Measurements from ENCODE around the gene KIRREL3.
A peak's percentile ranks its signal among the peaks of the same experiment; 100 is the strongest.

The KIRREL3 gene

DNA sequence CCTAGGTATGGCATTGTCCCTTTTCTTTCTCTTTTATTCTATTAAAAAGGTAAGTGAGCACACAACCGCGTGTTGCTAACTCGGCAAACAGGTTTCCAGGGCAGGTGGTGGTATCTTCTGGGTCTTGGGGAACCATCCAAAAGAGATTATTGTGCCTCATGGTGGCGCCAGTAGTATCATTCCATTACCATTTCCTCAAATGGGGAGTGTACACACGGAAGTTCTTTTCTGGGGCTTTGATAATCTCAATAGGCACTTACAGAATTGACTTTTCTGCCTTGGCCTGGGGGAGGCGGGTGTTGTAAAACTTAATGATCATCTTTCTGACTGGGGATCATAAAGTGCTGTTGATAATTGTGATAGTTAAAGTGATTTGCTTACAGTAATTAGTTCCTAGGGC lies 234.1 kb downstream of the KIRREL3 start:
- no peak for DNase-seq

DNA sequence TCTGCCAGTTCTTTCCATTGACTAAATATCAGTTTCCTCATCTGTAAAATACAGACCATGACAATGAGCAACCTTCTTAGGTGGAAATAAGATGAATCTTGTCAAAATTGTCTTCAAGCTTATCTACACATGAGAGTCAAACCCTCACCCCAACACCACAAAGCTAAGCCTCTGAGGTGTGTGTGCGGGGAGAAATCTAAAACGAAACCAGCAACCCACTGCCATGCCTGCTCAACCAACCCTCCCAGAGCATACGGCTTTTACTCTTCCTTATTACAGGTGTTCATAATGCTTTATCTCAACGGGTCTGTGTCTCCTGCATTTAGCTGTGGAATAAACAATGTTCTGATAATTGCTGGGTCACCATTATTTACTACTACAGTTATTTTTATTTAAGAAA lies 235.4 kb downstream of the KIRREL3 start:
- no peak for DNase-seq

DNA sequence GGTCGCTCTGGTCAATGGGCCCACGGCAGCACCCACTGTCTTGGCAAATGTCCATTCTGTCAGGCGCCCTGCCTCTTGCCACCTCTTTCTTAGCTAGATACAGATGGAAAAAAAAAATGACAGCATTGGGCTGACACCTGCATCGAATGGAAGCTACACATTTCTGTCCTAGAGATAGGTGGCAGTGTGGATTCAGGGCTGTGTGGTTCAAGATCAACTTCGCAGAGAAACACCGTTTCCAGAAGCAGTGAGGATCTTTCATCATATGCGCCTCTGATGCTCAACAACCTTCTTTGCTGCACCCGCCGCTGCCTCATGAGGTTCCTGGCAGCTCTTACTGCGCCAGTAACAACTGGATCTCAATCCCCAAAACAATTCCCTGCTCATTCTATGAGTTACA lies 236.3 kb downstream of the KIRREL3 start:
- peak; percentile 4 for DNase-seq

DNA sequence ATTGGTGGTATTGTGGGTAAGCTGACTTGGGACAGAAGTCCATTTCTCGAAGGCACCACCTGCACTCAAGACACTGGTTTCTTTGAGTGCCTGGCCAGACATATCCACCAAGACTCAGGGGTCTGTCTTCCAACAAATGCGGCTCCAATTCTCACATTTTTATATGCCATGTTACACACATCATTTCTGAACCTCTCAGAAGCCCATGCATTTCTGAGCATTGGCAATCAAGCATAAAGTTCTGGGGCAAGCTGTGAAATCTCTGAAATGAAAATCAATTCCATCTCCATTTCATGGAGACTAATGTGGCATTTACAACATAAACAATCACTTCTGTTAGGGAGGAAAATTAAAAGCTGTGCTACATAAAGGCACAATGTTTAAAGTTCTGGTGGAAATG lies 243.7 kb downstream of the KIRREL3 start:
- no peak for DNase-seq

DNA sequence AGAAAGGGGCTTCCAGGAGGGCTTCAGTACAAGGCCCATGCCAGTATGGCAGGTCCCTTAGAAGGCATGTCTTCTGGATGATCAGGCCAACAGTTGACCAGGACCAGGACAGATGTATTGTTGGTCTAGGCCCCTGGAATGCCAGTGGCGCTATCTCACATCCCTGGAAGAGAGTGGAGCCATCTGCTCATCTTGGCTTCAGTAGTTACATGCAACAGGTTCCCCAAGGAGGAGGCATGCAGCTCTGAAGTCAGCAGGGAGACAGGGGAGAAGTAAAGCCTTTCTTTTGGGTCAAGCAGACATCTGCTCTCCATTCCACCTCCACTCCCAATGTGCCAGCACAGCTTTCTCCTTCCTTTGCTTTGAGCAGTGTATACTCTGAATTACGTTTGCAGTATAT lies 244.1 kb downstream of the KIRREL3 start:
- no peak for DNase-seq

DNA sequence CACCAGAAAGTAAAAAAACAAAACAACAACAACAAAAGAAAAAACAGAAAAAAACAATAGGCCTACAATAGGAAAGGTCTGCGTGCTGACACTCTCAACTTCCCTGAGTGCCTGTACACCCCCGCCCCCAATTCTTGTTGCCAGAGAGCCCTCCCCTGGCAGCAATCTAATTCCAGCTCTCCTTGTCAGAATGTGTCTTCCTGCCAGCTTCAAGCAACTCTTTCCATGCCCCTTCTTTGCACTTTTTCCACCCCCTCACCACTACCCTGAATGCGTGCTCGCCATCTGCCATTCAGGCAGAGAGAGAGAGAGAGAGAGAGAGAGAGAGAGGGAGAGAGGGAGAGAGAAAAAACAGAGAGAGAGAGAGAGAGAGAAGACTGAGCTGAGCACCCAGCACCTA lies 245.0 kb downstream of the KIRREL3 start:
- DNase-seq, result no peak

DNA sequence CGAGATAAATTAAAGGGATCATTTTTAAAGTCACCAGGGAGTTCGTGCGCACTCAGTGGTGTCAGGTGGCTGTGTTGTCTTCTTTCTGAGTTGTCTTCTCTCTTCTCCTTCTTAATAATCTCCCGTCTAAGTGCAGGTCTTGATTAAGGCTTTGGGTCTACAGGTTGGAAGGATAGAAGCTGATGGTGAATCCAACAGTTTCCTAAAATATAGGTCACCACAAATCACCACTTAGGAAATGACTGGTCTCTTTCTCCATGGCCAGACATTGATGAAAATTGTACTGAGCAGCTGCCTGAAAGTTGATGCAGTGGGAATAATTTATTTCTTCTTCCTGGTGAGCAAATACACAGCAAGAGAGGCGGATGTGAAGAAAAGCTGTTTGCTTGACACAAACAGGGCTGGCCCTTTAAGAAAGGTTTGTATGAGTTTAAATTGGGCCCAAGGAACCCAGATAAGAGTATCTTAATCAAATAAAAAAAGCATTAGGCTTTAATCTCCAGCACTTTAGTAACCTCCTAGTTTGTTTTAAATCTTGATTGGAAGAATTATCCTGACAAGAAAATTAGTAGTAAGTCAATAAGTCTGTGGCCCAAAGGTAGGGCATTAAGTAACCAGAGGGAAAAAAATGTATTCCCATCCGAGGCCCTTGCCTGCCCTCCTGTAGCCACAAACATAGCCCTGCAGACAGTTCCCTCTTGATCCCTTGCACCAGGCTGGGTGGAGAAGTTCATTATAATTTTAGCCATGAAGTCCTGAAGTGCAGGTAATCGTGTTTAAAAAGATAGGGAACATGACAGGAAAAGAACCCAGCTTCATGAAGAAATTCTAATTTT lies 245.8 kb downstream of the KIRREL3 start:
- no peak for DNase-seq

DNA sequence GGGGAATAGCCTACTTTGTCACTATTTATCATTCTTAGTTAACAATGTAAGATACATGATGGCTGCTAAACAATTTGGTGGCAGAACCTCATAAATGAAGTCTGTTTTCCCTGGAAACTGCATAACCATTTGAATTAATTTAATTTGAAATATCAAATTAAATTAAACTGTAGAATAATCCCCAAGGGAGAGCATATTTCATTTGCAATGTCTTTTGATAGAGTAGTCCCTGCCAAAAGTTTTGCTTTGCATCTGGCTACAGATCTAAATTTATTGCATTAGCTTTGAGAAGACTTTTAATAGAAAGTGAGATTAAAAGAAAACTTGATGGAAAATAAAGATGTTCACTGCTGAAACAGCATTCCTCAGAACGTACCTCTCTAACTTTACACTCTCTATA lies 246.6 kb downstream of the KIRREL3 start:
- DNase-seq, result no peak

DNA sequence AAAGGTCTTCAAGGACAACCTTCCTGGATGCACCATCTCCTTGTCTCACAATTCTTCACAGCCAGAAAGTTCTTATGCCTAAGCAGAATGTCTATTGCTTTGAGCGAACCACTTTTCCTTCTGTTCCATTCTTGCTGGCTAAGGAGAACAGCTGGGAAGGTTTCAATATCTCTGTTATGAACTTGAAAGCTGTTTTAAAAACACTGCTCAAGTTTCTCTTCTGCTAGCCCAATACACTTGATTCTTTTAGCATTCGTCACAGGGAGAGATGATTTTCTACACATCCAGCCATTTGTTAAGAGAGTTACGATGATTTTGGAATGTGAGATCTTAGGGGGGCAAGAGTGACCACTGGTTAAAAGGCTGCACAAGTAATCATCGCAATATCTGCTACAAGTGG lies 249.3 kb downstream of the KIRREL3 start:
- no peak for DNase-seq

DNA sequence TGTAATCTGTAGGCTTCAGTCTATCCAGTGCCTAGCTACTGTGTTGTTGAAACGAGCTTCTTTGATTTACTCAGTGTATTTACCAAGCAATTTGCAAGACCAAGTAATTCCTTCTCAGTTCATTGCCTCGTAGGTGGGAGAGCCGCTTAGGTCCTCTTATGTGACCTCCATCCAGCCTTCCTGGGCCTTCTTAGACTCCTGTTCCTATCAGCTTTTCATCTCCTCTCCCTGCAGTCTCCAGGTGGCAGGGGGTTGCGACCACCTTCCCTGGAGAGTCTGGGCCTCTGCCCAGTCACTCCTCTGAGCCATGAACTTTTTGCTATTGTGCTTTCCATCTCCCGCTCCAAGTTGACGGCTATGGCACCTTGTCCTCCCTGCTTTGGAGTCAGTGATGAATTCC lies 251.8 kb downstream of the KIRREL3 start:
- no peak for DNase-seq

DNA sequence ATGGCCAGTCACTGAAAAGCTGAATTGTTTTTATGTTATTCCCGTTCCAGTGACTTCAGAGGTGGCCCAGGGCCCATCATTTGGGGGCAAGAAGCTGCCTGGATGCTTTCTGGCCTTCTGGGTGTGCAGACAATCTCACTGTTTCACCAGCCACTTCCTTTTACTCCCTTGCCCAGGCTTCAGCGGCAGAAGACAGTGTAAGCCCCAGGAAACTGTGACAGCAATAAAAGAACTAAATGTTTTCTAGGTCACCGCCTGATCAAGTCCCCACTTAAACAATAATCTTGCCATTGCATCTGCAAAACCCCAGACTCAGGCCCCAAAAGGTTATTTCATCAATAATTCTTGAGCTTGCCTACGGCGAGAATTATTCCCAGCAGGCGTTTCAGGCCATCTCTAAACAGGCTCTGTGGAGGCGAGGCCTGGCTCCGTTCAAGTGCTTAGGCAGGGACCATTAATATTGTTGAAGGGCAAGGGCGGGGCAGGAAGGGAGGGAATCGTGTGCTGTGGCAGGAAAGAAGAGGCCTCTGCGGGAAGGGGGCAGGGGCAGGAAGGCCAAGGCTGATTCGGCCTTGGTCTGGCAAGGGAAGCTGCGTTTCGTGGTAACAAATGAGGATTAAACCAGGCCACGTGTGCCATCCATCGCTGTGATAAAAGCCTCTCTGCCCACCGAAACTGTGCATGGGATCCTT lies 252.3 kb downstream of the KIRREL3 start:
- peak; percentile 59 for DNase-seq

DNA sequence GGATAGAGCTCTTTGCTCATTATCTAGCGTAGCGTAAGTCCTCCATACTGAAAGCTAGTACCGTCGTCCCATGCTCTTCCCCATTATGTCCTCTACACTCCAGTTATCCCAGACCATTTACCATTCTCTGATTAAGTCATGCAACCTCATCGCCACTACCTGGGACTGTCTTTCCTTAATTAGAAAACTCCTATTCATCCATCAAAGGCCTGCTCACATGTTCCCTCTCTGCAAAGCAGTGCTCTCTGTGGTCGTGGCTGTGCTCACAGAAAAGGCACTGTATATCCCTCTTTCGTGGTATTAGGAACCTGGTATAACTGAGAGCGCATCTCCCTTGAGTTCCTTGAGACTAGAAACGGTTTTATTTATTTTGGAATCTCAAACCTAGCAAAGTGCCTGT lies 253.3 kb downstream of the KIRREL3 start:
- DNase-seq, result no peak

DNA sequence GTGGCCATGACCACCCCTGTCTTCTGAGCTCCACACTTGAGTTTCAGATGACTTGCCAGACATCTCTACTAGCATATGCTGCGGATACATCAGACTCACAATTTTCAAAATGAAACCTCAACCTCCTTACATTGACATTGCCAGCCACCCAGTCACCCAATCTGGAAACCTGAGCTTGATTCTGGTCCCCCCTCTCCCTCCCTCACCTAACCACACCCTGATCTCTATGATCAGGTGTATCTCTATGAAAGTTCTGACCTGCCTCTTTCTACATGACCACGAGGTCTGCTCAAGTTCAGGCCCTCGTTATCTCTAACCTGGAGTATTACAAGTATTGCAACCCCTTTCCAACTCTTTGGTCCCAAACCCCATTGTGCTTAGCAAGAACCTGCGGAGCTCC lies 254.1 kb downstream of the KIRREL3 start:
- DNase-seq, result no peak

DNA sequence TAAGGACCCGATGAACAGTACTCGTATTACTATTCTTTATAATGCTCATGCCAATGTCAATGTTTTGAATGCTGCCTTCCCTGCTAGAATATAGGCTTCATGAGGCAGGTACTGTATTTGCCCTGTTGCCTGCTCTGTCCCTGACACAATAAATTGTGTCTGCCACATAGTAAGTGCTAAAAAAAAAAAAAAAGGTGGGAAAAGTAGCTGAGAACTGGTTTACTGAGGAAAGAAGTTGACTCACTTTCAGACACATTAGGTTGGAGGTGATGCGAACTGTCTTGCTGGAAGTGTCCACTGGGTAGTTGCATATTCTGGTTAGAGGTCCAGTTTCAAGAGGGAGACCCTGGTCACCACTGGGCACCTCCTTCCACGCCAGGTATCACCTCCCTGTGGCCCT lies 255.9 kb downstream of the KIRREL3 start:
- DNase-seq, result no peak

DNA sequence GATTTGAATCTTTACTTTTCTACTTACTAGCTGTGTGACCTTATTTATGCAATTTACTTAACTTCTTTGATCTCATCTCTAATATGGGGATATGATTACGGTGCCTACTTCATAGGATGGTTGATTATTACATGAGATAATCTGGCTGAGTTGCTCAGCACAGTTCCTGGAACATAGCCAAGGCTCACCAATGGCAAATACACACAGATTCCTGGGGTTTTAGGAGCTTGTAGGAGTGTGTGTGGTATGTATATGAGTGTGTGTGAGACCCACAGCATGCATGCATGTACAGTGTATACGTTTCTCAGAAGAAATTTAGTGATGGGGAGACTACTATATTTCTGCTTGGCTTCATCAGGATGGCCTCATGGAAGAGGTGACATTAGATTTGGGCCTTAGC lies 256.9 kb downstream of the KIRREL3 start:
- DNase-seq, result no peak

DNA sequence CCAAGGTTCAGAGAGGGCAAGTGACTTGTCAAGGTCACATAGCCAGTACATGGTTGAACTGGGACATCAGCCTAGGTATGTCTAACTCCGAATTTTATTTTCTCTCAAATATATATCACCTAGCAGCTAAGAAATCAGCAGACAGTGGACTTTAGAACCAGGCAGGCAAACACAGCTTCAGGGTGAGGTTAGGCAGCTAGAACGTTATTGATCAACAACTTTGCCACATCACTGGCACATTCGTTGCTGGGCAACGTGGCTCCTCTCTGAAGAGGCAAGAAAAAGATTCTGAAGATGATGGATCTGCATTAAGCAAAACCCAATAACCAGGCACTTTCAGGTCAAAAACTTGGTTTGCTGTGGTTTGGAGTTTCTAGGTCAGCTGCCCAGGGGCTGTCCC lies 258.0 kb downstream of the KIRREL3 start:
- no peak for DNase-seq

DNA sequence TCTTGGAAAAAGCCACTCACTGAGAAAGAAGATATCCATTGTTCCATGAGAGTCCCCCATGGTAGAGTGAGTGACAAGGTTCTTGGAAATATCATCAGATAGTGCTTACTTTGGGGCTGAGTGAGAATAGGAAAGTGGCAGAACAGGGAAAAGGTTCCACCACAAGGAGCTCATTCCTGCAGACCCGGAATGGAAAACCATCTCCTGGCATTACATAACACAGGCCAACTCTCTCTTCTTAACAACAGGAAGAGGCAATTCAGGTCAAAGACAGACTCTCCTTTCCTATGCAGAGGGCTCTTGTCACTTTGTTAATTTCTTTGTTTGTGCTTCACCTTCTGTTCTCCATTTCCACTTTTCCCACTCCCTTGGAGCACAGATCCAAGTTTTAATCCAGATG lies 259.7 kb downstream of the KIRREL3 start:
- DNase-seq, result no peak

DNA sequence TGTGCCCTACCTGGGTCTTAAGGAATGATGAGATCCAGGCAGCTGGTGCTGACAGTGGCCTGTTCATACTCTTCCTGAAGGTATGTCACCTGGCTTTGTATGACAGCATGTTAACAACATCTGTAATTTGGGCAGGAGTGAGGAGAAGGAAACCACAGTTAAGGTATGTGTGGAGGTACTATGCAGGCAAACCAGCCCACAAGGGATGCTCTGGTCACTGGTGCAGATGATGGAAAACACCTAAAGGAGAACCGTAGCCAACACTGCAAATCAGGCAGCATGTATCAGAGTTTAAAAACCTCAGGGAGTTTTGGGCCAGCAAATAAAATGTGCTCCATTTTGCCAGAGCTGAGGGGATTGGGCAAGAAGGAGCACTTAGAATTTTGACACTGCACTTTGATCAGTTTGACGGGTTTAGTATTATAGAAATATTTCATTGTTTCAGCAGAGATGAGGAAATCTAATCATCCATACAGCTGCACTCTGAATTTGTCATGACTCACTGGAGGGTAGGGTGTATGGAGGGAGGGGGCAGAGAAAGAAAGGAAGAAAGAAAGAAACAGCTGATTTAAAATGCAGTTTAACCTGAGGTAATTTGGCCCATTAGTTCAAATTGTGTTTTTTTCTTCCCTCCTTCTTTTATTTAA lies 260.9 kb downstream of the KIRREL3 start:
- DNase-seq, result no peak

DNA sequence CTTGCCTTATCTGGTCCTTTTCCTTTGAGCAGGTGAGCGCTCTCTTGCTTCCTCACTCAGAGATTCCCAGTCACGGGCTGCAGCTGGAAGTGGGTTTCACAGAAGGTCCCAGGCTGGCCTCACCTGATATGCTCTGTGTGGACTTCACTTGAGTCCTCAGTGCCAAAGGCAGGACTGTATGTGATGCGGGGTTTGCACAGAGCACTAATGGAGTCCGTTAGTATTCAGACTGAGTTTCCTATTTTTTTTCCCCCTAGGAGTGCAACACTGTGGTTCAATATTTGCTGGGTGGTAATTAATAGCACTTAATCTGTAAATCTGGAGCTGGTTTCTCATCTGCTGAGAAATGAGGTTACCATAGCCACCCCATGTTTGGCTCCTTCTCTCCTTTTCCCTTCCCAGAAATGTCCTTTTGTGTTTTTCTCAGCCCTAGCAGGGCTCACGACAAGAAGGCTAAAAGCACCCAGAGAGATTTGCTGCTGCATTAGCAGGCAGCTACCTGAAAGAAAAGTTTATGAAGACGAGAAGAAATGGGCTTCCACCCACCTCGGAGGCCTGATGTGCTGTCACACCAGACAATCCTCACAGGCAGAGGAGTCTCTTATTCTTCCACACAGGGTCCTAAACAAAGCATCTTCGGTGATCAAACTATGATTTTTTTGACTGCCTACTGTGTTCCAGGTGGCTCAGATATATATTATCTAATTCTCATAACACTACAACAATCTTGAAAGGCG lies 262.1 kb downstream of the KIRREL3 start:
- DNase-seq, result no peak

DNA sequence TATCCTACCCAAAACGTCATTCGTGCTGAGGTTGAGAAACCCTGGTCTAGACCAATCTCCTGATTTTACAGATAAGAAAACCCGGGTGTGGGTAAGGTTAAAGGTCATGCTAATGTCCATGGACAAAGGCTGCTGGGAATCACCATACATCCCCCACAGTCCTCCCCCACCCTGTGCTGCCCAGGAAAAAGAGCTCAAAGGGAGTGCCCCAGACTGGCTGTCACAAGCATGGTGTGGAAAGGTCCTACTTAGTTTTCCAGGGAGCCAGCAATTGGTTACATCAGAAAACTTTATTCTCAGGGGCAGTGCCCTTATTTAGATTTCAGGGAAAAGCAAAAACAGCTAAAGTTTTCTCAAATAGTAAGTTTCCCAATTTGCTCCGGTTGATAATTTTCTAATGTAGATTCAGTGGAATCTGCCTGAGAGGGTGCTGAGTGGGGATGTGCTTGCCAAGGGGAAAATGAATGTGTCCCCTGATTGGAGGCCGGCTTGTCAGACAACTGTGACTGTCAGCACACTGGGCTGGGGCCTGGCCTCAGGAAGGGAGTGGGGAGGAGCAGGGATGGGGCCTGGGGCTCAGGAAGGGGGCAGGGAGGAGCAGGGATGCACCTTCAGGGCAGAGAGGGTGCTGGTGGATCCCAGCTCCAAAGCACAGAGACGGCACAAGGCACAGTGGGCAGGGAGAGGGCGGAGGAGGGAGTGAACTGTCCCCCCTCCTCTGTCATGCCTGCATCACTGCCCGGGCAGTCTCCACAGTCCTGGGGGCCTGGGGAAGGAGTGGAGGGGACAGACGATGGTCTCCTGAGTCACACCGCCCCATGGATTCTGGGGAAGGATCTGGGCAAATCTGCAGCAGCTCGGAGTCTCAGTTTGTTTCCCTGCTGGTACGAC lies 263.6 kb downstream of the KIRREL3 start:
- no peak for DNase-seq

DNA sequence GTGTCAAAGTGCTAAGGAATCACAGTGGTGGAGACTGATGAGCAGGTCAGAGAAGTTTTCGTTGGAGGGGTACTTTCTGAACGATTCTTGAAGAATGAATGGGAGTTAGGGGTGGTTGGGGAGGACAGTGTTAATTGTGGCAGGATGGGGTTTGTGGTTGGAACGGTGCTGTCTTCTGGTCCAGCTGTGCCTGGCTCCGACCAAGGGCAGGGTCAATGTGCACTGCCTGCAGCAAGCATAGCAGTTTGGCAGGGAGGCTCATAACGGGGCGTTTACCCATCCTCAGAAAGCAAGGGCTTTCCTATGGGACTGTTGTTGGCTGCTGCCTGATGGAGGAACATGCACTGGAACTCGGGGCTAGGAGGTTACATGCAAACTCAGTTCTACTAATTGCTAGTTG lies 265.8 kb downstream of the KIRREL3 start:
- no peak for DNase-seq

DNA sequence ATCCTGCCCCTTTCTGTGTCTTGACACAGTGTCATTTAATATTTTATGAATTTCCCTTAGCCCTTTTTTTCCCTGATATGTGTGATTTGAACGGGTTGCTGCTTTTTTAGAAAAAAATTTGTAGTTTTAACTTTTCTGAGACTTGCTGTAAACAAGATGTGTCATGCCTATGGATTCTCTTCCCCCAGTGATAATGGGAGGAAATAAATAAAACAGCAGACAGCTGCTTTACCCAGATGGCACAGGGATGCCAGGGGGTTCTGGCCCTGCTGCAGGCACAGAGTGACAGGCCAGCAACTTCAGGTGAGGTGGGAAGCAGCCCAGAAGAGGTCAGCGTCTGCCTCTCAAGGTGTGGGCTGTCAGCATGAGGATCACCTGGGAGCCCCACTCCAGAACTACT lies 266.9 kb downstream of the KIRREL3 start:
- no peak for DNase-seq

Measured in NCI-H187 treated with DMSO at 0.1 percent for 48 hours (cell line).